B cell (primary cell): ENCODE measurements around the gene SH3RF1.

Experiments
- CTCF ChIP-seq: fragments of 200-600 bp; IDR thresholded peaks from one replicate; pipeline ENCODE4 v1.8.0; 2022; ENCODE audit warnings: antibody characterized with exemption, mild to moderate bottlenecking
- EZH2 ChIP-seq: IDR thresholded peaks from 2 replicates; pipeline ENCODE4 v1.6.1; 2012; ENCODE audit warnings: borderline replicate concordance, low read depth, mild to moderate bottlenecking, moderate library complexity, low read length; ENCODE audit not compliant: insufficient read depth, poor library complexity, severe bottlenecking

GRCh38 chr4:169251291-169252235 is 19.2 kb downstream of the SH3RF1 start:
- TF ChIP-seq CTCF (no peak), EZH2 (no peak)
